ENCODE data around the gene THAP5.

GRCh38 chr7:108522780-108523179, 46.7 kb downstream of the THAP5 start:
- TF ChIP-seq CTCF (conservative IDR thresholded peaks at IDR 0.05; ENCODE audit: low read length) (no peak), EZH2phosphoT487 (IDR thresholded peaks at IDR 0.05; ENCODE audit: borderline replicate concordance) (no peak)

Data from Loucy (cell line).